GM19351 (cell line): Measurements from ENCODE around the gene GSG1.

Source experiments
- ATAC-seq: cut with Tn5 transposase; IDR thresholded peaks from one replicate; pipeline ENCODE4 v1.9.1; 2021; ENCODE audit warnings: mild to moderate bottlenecking, moderate library complexity; ENCODE audit not compliant: unreplicated experiment

The GSG1 gene

DNA sequence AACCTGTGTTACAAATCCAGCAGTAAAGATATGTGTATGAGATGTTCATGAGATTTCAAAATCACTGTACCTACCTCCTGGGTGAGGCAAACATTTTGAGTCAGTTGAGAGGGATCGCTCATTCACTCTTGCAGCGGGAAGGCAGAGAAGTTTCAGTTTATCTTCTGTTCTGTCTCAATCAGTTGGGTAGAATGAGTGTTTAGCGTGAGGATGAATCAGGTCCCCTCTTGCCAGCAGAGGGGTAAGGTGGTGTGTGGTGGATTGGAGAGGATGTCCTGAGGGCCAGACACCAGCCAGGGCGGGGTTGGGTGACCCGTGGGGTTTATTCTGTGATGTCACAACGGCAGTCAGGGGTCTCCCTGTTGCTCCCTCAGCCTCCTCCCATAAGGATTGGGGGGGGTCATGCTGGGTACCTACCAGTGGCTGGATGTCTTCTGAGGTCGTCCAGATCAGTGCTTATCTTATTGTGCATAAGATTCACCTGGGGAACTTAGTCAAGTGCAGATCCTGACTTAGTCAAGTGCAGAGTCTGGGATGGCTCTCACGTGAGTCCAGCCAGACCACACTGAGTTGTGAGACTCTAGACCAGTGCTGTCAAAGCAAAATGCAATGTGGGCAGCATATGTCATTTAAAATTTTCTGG is at the start of gene GSG1:
GSG1 (minus strand) TSS at position 277 of the 643 bp plus-strand sequence; CDS start at position 122, 155 bp downstream.
- ATAC-seq, result no peak

DNA sequence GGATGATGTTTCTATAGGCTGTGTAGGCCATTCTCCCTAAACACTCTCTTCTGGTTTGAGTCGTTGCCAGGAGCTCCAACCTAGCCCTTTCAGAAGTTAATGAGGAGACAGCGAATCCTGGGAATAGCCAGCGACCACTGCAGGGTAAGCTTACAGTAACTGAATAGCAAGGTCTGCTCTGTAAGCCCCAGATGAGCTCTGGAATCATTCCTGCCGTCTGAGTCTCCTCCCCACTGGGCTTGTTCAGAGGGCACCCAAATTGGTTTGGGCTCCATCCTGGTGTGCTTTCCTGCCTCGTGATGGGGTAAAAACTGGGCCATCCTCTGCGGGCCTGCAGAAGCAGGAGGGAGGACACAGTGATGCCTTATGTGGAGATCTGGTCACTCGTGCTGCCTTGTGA is 49.7 kb upstream of the GSG1 start:
- ATAC-seq, result no peak

DNA sequence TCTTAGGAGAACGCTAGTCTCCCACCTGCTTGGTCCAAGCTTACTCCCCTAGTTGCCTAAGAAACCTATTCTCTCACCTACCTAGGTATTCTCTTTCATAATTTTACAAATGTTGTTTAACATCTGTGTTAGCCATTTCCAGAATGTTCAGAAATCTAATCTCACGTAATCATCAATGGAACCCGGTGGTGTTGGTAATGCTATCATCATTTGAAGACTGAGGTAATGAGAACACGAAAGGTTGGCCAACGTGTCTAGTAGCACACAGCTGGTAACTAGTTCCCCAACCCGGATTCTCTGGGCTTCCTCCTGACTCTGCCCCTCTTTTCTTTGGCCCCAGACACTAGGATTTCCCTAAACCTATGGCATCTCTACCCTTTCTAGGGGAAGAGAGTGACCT is 49.3 kb upstream of the GSG1 start:
- ATAC-seq, result no peak

DNA sequence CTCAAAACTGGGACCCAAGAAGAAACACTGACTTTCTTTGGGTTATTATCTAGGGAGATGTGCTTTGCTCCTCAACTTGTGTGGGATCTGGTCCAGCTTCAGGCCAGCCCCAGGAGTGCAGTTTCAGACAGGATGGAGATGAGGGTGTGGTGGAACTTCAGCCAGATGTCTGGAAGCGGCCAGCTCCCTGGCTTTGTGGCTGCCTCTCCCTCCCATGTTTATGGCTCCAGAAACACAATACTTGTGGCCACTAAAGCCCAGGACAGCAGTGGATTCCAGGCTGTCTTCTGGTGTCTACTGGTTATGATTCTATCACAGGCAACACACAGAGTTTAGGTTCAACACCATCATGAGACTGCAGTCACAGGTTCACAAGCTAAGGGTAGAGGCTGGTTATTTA is 48.8 kb upstream of the GSG1 start:
- ATAC-seq, result no peak

DNA sequence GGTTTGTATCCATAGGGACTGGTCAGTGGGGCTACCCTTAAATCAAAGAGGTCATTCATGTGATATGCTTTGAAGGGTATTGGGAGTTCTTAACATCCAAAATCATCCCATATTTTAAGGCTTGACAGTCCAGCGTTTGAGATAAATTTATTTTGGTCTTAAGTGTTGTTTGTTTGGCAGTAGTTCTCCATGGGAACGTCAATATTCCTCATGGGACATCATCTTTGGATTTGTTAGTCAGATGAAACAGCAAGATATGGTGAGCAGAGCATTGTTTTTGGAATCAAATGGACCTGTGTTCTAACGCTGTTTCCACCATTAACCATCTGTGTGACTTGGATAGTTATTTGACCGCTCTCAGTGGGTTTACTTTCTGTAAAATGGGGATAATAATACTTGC is 45.9 kb upstream of the GSG1 start:
- no peak for ATAC-seq

DNA sequence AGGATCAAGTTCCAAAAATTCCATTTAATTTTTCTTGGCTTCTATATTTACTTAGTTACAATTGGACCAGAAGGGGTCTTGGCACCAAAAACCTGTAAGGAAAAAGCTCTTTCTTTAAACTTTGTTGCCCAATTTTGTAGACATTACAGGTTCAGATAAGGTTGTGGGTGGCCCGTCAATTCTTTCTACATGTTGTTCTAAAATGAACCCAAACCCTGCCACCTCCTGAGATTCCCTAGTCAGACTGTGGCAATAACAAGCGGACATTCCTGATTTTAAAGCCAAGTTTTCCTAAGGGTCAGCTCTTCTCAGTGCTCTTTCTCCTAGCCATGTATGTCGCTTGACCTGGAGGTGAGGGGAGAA is 45.0 kb upstream of the GSG1 start:
- ATAC-seq, result no peak

DNA sequence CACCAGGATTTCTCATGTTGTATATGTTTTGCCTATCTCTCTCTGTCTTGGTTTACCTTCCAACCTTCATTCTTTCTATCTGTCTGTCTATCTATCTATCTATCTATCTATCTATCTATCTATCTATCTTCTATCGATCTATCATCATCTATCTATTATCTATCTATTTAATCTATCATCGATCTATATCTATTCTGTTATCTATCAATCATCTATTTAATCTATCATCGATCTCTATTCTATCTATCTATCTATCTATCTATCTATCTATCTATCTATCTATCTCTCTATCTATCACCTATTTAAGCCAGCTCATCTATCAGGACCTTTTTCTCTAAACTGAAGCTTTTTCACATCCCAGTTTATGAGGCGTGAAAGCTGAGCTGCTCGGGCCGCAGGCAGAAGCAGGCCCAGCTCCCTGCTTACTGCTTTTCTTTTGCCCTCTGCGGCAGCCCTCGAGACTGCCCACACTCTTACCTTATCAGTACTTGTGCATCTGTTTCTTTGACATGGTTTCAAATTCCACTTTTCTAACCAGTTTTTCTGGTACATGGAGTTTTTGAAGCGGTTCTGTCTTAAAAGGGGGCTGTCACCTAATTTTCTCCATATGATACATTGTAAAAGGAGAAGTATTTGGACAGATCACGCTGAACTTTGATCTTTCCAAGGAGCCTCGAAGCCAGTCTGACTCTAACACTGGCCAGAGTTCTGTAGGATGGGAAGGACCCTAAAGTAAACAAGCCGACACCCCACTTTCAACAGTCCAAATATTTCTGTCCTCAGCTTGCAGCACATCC is 44.4 kb upstream of the GSG1 start:
- no peak for ATAC-seq

DNA sequence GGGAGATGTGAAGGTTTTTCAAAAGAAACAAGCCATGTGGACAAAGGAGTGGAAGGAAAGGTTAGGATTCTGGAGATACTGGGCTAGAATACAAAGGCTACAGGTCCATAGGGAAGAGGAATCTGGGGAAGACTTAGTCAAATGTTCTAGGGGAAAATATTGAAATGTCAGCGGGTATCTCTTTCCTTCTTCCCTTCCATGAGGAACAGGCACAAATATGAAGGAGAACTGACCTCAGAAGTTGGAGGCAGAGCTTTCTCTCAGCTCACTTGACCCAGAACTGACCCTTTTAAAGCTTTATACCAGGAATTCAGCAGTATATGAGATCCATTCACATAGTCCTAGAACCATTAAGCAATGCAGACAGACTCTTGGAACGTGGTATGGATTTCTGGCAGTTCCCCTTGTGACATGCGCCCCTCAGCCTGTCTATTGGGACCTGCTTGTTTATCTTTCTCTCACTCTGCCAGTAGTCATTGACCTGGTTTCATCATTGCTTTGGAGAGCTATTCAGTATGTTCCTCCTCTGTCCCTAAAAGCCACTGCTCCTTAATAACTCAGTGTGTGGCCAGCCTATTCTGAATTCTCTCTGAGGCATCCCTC is 43.0 kb upstream of the GSG1 start:
- ATAC-seq, result no peak

DNA sequence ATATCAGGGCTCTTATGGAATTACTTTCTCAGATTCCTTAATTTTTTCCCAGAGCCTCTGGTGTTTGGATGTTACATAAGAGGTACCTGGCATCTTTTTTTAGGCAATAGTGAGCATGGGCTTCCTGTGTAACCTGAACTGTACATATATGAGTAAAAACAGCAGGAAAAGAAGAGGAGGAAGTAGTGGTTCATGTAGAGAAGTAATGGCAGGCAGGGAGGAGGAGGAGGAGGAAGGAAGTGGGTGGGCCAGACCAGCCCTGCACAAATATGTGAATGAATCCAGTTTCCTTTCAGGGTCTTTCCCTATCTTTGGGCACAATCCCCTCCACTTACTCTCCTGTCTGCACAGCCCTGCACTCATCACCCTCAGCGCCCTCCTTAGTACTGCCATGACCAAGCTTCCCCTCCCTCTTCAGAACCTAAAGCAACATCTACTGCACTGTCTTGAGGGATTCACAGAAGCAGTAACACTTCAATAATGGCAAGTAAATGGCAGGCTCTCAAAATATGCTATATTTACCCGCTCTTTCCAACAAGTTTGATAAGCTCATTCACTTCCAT is 40.9 kb upstream of the GSG1 start:
- no peak for ATAC-seq

DNA sequence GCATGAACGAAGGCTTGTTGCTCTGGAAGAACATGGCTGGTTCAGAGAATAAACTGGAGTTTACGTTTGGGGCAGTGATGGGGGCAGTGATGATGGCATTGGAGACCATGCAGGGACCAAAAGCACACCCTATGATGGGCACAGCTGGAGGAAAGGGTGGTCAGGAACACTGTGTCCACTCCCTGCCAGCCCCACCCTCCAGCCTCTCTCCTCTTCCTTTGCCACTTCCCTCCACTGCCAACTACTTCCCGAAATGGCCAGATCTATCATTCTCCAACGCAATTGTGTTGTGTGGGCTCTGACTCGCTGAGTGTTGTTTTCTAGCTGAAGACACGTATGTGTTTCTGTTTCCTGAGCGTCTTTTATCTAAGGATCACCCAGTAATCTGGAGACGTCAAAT is 39.3 kb upstream of the GSG1 start:
- ATAC-seq, result no peak

DNA sequence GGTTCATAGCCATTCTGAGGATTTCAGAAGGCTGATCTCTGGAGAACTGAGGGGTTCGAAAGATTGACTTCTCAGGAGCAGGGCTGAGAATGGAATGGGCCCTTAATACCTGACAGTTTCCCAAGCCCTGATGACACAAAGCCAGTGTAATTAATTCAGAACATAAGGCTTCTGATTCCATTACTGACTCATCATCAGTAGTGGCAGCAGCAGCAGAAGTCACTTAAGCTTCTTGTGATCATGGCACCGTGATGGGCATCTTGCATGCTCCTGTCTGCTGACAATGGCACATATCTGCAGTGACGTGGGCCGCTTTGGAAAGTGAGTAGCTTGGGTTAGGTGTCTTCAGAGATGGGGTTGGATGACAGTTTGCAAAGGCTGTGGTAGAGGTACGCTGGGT is 38.2 kb upstream of the GSG1 start:
- ATAC-seq, result no peak

DNA sequence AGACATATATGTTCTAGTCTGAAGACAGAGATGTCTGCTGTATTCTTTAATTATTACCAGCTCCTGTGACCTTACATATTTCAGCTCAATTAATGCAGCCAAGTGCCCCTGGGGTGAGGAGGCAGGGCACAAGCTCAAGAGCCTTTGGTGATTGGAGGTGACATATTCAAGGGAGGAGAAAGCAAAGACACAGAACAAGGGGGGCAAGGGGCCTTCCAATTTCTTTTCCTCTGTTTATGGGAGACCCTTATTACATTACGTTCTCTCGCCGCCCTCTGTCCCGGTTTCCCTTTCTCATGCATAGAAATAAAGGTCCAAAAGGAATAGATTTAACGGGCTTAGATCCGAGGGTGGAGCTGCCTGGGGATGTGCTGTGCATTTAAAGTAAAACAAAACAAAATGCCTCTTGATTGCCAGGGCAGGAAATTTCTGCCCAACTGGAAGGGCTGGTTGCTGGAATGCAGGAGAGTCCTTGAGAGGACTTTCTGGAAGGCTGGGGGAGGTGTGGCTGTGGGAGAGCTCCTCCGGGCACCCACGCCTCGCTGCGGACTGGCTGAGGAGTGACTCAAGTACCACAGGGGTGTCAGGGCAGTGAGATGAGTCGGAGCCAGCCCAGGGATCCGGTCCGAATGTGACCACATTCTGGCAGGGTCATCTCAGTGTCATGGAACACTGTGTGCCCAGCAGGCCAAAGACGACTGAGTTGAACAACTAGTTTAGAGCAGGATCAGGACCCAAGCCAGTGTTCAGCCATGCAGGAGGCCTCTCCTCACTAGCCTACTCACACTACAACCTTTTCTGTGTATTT is 32.1 kb upstream of the GSG1 start:
- ATAC-seq, result no peak

DNA sequence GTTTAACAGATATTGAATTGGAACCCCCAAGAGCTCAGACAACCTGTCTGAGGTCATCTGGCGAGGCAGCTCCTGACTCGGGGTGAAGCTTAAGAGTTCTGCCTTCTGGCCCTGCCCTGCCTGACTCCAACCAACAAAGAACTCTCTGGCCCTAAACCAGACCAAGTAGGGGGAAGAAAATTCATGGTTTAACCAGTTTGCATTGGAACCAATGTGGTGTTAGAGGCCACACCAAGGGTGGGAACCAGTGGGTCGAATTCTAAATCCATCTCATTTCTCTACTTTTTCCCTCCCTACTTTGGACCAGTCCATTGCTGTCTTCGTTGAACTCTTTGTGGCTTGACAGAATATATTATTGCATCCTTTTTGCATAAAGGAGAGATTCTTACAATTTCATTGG is 30.4 kb upstream of the GSG1 start:
- no peak for ATAC-seq

DNA sequence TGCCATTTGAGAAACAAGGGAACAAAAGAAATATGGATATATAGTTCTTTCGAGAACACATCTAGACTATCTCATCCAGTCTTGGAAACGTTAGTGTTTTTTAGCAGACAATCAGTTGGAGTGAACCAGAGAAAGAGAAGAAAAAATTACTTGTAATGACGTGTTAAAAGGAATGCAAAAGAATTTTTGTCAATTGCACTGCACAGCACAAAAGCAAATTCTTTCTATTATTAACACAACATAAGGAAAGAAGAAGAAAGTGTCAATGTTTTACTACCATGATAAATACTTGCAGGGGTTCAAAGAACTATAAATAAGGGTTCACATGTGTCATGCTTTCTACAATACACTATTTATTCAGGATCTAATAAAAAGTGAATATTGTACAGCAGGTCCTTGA is 27.5 kb upstream of the GSG1 start:
- no peak for ATAC-seq

DNA sequence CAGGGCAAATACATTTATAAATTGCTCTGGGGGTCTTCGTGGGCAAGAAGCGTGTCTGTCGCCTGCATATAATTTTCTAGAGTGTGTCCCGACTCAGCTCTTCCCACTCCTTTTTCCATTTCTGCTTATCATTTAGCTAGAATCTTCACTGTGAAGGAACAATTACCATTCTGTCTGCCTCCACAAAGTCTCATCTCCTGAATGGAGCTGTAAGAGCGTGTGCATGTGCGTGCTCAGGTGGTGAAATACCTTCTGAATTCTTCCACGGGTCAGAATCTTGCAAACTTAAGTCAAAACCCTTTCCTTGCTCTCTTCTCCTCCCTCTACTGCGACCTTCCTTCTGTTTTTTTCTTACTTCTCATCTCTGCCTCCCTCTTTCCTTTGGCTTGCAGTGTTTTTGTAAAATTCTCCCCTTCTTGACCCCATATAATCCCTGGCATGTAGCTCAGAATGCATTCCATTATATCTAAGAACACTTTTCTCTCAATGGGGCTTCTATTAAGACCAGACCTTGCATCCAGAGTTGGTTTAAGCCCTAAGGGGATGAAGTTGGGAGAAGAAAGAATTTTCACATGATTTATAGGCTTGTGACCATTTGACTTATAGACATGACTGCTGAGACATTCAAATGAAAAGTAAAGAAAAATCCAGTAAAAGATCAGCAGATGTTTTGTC is 25.0 kb upstream of the GSG1 start:
- ATAC-seq, result no peak

DNA sequence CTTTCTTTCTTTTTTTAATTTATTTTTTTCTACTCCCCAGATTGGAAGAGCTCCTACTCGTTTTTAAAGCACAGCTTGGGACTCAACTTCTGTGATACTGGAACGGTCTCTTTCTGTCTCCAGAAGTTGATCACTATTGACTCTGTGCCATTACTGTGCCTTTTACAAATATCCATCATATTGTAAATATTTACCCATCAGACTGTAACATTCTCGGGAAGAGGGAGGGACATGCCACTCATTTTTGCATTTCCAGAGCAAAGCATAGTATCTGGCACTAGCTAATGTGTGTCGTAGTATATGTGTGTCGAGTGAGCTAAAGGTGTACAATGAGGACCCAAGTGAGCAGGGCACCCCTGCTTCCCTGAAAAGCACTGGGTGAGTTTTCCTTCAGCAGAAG is 24.0 kb upstream of the GSG1 start:
- ATAC-seq, result no peak

DNA sequence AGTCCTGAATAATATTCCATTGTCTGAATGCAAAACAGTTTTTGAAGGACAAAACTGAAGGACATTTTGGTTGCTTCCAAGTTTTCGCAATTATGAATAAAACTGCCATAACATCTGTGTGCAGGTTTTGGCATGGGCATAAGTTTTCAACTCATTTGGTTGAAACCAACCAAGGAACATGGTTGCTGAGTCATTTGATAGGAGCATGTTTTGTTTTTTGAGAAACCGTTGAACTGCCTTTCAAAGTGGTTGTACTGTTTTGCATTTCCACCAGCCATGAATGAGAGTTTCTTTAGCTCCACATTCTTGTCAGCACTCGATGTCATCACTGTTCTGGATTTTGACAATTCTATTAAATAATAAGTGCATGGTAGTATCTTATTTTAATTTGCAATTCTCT is 23.0 kb upstream of the GSG1 start:
- ATAC-seq, result no peak

DNA sequence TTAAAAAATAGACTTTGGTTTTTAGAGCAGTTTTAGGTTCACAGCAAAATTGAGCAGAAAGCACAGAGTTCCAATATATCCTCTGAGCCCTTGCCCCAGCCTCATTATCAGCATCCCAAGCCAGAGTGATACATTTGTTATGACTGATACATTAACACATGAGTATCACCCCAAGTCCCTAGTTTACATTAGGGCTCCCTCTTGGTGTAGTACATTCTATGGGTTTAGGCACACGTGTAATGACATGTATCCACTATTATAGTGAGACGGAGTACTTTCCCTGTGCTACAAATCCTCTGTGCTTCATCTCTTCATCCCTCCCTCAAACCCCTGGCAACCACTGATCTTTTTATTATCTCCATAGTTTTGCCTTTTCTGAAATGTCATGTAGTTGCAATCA is 22.5 kb upstream of the GSG1 start:
- no peak for ATAC-seq

DNA sequence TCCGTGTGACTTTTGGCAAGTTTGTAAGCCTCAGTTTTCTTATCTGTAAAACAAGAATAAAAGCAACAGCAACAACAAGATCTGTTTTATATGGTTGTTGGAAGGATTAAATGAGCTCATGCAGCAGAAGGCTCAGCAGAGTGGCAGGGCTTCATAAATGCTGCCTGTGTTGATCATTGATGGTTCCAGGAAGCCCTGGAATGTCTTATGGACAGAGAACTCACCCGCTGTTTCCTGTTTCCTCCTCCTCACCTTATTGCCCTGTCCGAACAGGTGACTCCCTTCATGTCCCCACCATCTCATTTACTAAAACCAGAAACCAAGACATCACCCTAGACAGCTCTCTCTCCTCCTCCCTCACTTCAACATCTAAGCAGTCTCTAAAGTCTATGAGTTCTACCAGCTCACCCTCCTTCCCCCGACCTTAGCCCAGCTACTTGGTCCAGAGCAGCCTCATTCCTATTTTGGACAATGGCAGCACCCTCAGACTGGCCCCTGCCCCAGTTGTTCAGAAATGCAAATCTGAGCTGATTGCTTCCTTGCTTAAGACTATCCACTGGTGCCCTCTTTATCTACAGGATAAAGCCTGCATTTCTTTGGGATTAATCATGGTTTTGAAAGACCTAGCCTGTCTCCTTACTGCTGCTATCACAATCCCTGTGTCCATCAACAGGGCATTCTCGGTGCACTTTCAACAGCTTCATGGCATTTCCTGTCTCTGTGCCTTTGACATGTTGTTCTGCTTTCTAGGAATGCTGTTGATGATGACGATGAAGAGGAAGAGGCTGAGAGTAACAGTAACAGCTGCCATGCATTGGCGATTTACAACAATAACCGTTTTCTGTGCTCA is 21.4 kb upstream of the GSG1 start:
- no peak for ATAC-seq

DNA sequence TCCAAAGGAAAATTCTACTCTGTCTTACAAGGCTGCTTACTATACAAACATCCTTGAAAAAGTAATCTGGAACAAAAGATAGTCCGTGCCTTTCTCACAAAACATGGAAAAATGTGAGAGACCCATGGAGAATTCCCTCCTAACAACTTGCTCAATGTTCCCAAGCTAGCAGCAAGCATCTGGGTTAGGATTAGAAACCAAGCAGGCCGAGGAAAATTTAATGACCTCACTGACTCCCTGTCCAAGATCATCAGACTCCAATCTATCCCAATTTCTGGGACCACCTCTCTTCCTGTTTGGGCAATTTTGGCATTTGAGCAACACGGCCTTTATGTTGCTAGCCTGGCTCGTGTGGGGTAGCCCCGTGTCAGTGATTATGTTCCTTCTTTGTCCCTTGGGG is 18.1 kb upstream of the GSG1 start:
- ATAC-seq, result no peak
